Neural cell (in vitro differentiated cells): ENCODE data around the gene NACC2. TPM values are rescaled to one million over a fixed set of nuclear protein-coding genes. Genes with fewer than 3 reads are reported as not detected.

Experiments
- H2AFZ ChIP-seq: fragments of 200-600, 300-800 bp; sonication (generic), shearing (Covaris generic); 2 replicates; pipeline ENCODE4 v1.6.0; 2014; ENCODE audit warnings: low read depth, mild to moderate bottlenecking, antibody characterized with exemption, low read length, moderate library complexity
- H3F3A ChIP-seq: fragments of 200-600 bp; shearing (Covaris generic); 2 replicates; pipeline ENCODE4 v1.6.1; 2016; ENCODE audit warnings: mild to moderate bottlenecking, moderate library complexity, mixed read lengths, antibody characterized with exemption, low read length; ENCODE audit not compliant: insufficient read depth, poor library complexity, severe bottlenecking
- H3K27ac ChIP-seq: fragments of 200-600, 300-800 bp; sonication (generic), shearing (Covaris generic); 2 replicates; pipeline ENCODE4 v1.5.1; 2014; ENCODE audit warnings: mild to moderate bottlenecking, low read length, moderate library complexity
- H3K27me3 ChIP-seq: fragments of 300-800, 200-600 bp; sonication (generic), shearing (Covaris generic); 2 replicates; pipeline ENCODE4 v1.6.0; 2014; ENCODE audit warnings: mild to moderate bottlenecking, low read depth, low read length, moderate library complexity; ENCODE audit not compliant: insufficient read depth
- H3K36me3 ChIP-seq: fragments of 300-800, 200-600 bp; sonication (generic), shearing (Covaris generic); 2 replicates; pipeline ENCODE4 v1.5.1; 2014; ENCODE audit warnings: mild to moderate bottlenecking, antibody characterized with exemption, low read length, moderate library complexity; ENCODE audit not compliant: insufficient read depth
- H3K4me2 ChIP-seq: fragments of 300-800, 200-600 bp; sonication (generic), shearing (Covaris generic); 2 replicates; pipeline ENCODE4 v1.6.0; 2014; ENCODE audit warnings: mild to moderate bottlenecking, low read length
- H3K4me3 ChIP-seq: fragments of 300-800, 200-600 bp; sonication (generic), shearing (Covaris generic); 2 replicates; pipeline ENCODE4 v1.5.1; 2014; ENCODE audit warnings: mild to moderate bottlenecking, low read length, moderate library complexity
- H3K79me2 ChIP-seq: fragments of 200-600 bp; shearing (Covaris generic); replicated peaks from 2 replicates; pipeline ENCODE4 v1.6.0; 2014; ENCODE audit warnings: mild to moderate bottlenecking, low read length, moderate library complexity; ENCODE audit not compliant: insufficient read depth
- H3K9ac ChIP-seq: fragments of 300-800, 200-600 bp; sonication (generic), shearing (Covaris generic); 2 replicates; pipeline ENCODE4 v1.6.1; 2016; ENCODE audit warnings: mild to moderate bottlenecking, low read length, mixed read lengths
- H3K9me2 ChIP-seq: fragments of 200-600 bp; shearing (Covaris generic); 2 replicates; pipeline ENCODE4 v1.6.1; 2016; ENCODE audit warnings: mild to moderate bottlenecking, low read length, mixed read lengths; ENCODE audit not compliant: insufficient read depth
- H3K9me3 ChIP-seq: fragments of 200-600, 300-800 bp; sonication (generic), shearing (Covaris generic); 2 replicates; pipeline ENCODE4 v1.6.1; 2016; ENCODE audit warnings: mild to moderate bottlenecking, mixed run types, low read length, moderate library complexity, mixed read lengths
- H4K20me1 ChIP-seq: fragments of 200-600 bp; shearing (Covaris generic); 2 replicates; pipeline ENCODE4 v1.6.1; 2016; ENCODE audit warnings: mild to moderate bottlenecking, mixed run types; ENCODE audit not compliant: insufficient read depth
- EP300 ChIP-seq: fragments of 450-650 bp; conservative IDR thresholded peaks from 2 replicates; pipeline ENCODE4 v1.6.1; 2014; ENCODE audit warnings: antibody characterized with exemption, mild to moderate bottlenecking, moderate library complexity; ENCODE audit not compliant: poor library complexity, severe bottlenecking
- EZH2 ChIP-seq: fragments of 200-600, 300-800 bp; shearing (Covaris generic), sonication (generic); IDR thresholded peaks from 2 replicates; pipeline ENCODE4 v1.6.1; 2014; ENCODE audit warnings: antibody characterized with exemption, low read length, borderline replicate concordance, mild to moderate bottlenecking; ENCODE audit not compliant: insufficient read depth, poor library complexity, severe bottlenecking
- MXI1 ChIP-seq: fragments of 450-650 bp; conservative IDR thresholded peaks from 2 replicates; pipeline ENCODE4 v1.6.1; 2014; ENCODE audit warnings: antibody characterized with exemption, mild to moderate bottlenecking; ENCODE audit not compliant: poor library complexity, severe bottlenecking
- POLR2AphosphoS5 ChIP-seq: IDR thresholded peaks from 2 replicates; pipeline ENCODE4 v1.6.1; 2012
- RAD21 ChIP-seq: fragments of 450-650 bp; conservative IDR thresholded peaks from 2 replicates; pipeline ENCODE4 v1.6.1; 2014; ENCODE audit warnings: antibody characterized with exemption, mild to moderate bottlenecking, moderate library complexity
- SMC3 ChIP-seq: fragments of 450-650 bp; conservative IDR thresholded peaks from 2 replicates; pipeline ENCODE4 v1.6.1; 2014; ENCODE audit warnings: antibody characterized with exemption, mild to moderate bottlenecking, moderate library complexity; ENCODE audit not compliant: poor library complexity
- TAF1 ChIP-seq: IDR thresholded peaks from 2 replicates; pipeline ENCODE4 v1.6.1; 2012; ENCODE audit warnings: low read depth
- polyA plus RNA-seq: library from polyadenylated mRNA; depleted of rRNA; stranded (reverse); fragments of >200 nt; gene quantifications from 2 replicates; pipeline ENCODE4 v1.2.3, GENCODE V29; 2014
- TF ChIP-seq, protein P1 (sequence below): fragments of 450-650 bp; IDR thresholded peaks from 2 replicates; pipeline ENCODE4 v1.5.1; 2014; ENCODE audit warnings: antibody characterized with exemption, mild to moderate bottlenecking, moderate library complexity; ENCODE audit not compliant: poor library complexity, severe bottlenecking
- TF ChIP-seq, protein P2 (sequence below): IDR thresholded peaks from 2 replicates; pipeline ENCODE4 v1.6.1; 2012; ENCODE audit warnings: borderline replicate concordance

Gene NACC2
- polyA plus RNA-seq, 1 donor from 2014 or later: 1.7 TPM

DNA sequence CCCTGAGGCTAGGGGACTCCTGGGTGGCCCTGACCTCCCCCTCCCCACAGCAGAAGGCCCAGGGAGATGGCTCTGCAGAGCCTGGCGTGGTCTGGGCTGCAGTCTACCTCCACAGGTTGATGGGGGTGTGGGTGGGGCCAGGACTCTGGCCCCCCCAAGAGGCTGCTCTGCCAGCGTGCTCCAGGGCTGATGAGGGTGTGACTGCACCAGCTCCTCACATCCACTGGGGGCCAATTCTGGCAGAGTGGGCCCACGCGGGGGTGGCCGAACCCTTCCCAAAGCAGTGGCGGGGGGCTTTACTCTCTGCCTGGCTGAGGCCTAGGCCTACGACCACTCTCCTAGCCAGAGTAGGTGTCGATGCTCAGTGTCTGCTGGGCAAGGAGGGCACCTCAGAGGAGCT, 105.9 kb downstream of the NACC2 start:
- Histone ChIP-seq H3K4me2 (no peak overlapping the region), H3K27me3 (no peaks in the 10 kb centered on the region), H3K36me3 (no peaks in the 10 kb centered on the region), H2AFZ (no peak overlapping the region), H3K9me3 (no peaks in the 10 kb centered on the region), H3K27ac (no peak overlapping the region), H3K4me3 (no peak overlapping the region), H3F3A (no peaks in the 10 kb centered on the region), H3K79me2 (no peaks in the 10 kb centered on the region), H3K9me2 (no peaks in the 10 kb centered on the region), H3K9ac (no peak overlapping the region), H4K20me1 (no peaks in the 10 kb centered on the region)
- TF ChIP-seq RAD21: no peak

DNA sequence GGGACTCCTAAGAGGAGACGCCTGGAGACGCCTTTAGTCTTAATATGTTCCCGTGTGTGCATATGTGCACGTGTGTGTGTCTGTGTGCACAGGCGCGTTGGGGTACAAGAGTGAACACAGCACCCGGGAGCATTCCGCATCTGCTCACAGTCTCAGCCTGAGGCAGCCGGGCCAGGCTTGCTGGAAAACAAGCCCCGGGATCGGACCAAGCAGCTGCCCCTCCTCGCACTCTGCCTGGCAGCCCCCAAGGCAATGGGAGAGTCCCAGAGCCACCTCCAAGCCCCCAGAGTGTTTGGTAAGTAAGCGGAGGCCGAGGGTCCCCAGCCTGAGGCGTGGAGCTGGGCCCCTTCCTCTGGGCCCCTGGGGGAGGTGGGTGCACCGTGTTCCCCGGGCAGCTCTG, 106.6 kb downstream of the NACC2 start:
- Histone ChIP-seq H3K9me3 (no peaks in the 10 kb centered on the region), H3F3A (no peaks in the 10 kb centered on the region), H3K9me2 (no peaks in the 10 kb centered on the region), H3K9ac (no peak overlapping the region), H4K20me1 (no peaks in the 10 kb centered on the region), H3K79me2 (no peaks in the 10 kb centered on the region), H3K27me3 (no peaks in the 10 kb centered on the region), H2AFZ (no peak overlapping the region), H3K4me3 (no peak overlapping the region), H3K4me2 (no peak overlapping the region), H3K27ac (no peak overlapping the region), H3K36me3 (no peaks in the 10 kb centered on the region)
- TF ChIP-seq EP300 (no peak), TAF1 (no peak), POLR2AphosphoS5 (no peak), SMC3 (no peak), EZH2 (no peak), RAD21 (no peak), MXI1 (no peak)
- TF ChIP-seq, protein P1, sequence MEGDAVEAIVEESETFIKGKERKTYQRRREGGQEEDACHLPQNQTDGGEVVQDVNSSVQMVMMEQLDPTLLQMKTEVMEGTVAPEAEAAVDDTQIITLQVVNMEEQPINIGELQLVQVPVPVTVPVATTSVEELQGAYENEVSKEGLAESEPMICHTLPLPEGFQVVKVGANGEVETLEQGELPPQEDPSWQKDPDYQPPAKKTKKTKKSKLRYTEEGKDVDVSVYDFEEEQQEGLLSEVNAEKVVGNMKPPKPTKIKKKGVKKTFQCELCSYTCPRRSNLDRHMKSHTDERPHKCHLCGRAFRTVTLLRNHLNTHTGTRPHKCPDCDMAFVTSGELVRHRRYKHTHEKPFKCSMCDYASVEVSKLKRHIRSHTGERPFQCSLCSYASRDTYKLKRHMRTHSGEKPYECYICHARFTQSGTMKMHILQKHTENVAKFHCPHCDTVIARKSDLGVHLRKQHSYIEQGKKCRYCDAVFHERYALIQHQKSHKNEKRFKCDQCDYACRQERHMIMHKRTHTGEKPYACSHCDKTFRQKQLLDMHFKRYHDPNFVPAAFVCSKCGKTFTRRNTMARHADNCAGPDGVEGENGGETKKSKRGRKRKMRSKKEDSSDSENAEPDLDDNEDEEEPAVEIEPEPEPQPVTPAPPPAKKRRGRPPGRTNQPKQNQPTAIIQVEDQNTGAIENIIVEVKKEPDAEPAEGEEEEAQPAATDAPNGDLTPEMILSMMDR: no peak
- TF ChIP-seq, protein P2, sequence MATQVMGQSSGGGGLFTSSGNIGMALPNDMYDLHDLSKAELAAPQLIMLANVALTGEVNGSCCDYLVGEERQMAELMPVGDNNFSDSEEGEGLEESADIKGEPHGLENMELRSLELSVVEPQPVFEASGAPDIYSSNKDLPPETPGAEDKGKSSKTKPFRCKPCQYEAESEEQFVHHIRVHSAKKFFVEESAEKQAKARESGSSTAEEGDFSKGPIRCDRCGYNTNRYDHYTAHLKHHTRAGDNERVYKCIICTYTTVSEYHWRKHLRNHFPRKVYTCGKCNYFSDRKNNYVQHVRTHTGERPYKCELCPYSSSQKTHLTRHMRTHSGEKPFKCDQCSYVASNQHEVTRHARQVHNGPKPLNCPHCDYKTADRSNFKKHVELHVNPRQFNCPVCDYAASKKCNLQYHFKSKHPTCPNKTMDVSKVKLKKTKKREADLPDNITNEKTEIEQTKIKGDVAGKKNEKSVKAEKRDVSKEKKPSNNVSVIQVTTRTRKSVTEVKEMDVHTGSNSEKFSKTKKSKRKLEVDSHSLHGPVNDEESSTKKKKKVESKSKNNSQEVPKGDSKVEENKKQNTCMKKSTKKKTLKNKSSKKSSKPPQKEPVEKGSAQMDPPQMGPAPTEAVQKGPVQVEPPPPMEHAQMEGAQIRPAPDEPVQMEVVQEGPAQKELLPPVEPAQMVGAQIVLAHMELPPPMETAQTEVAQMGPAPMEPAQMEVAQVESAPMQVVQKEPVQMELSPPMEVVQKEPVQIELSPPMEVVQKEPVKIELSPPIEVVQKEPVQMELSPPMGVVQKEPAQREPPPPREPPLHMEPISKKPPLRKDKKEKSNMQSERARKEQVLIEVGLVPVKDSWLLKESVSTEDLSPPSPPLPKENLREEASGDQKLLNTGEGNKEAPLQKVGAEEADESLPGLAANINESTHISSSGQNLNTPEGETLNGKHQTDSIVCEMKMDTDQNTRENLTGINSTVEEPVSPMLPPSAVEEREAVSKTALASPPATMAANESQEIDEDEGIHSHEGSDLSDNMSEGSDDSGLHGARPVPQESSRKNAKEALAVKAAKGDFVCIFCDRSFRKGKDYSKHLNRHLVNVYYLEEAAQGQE: no peak

DNA sequence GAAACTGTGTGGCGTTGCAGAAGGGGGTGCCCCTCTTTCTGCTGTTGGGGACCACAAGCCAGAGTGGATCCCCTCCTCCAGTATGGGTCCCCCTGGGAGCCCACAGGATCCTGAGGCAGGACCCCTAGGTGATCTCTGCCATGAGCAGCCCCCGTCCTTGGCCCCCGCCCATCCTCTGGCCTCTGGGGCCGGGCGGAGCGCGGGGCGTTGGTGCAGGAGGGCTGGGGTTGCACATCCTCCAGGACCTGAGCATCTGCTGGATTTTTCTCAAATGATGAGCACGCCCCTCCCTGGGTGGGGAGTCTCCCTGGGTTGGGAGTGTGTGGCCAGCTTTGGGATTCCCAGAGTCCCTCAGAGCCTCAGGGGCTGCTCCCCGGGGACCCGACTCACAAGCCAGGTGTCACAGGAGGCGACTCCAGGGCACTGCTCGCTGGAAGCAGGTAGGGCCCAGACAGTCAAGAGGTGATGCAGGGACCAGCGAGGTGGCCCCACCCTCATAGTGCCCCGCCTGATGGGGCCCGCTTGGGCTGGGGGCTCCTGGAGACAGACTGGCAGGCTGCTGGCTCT, 107.2 kb downstream of the NACC2 start:
- Histone ChIP-seq H3K36me3 (no peaks in the 10 kb centered on the region), H3K9me3 (no peaks in the 10 kb centered on the region), H3K4me2 (no peak overlapping the region), H3K27me3 (no peaks in the 10 kb centered on the region), H3K79me2 (no peaks in the 10 kb centered on the region), H2AFZ (no peak overlapping the region), H3K9me2 (no peaks in the 10 kb centered on the region), H4K20me1 (no peaks in the 10 kb centered on the region), H3K4me3 (no peak overlapping the region), H3K9ac (no peak overlapping the region), H3F3A (no peaks in the 10 kb centered on the region), H3K27ac (no peak overlapping the region)
- TF ChIP-seq TAF1 (no peak), EZH2 (no peak), MXI1 (no peak), RAD21 (no peak), SMC3 (no peak), EP300 (no peak), POLR2AphosphoS5 (no peak)
- TF ChIP-seq, protein P2: no peak
- TF ChIP-seq, protein P1: no peak
